Thyroid gland (tissue), 4 donors: Measurements from ENCODE around the gene APMAP.

Source experiments
- CTCF ChIP-seq, 6 experiments: fragments of 200-600 bp in 3 of 6; fragments of 450-650 bp in 3 of 6; sonication (generic) in 3 of 6; IDR thresholded peaks; one replicate each; pipeline ENCODE4 v1.5.1; 2016 to 2019; ENCODE audit warnings: antibody characterized with exemption in 6 of 6, mild to moderate bottlenecking in 2 of 6, inconsistent platforms in 1 of 6, moderate library complexity in 1 of 6
- POLR2A ChIP-seq, 2 donors: fragments of 450-650 bp; IDR thresholded peaks; one replicate each; pipeline ENCODE4 v1.6.1; 2017; ENCODE audit warnings: antibody characterized with exemption in 2 of 2, mild to moderate bottlenecking in 2 of 2, moderate library complexity in 1 of 2

- no peak for TF ChIP-seq CTCF (IDR thresholded peaks at IDR 0.05)
- no peak for TF ChIP-seq POLR2A (IDR thresholded peaks at IDR 0.05)
Observed at GRCh38 chr20:25011831-25012241, 19.3 kb upstream of the APMAP start.
